HCEC 1CT (cell line): ENCODE data around the gene TTC12.
"Not testable (repeated sequence)": the region's sequence is repeated elsewhere in the genome, so short reads cannot be mapped to it uniquely, and the experiment has no call there.

Experiments used
- DNase-seq: peaks from one replicate; pipeline ENCODE4 v3.0.0-alpha.2; 2017

The TTC12 gene

GRCh38 chr11:113286009-113286408, 28.4 kb upstream of the TTC12 start:
- no peak for DNase-seq

- DNase-seq, result no peak
Measured at GRCh38 chr11:113286509-113287497, 27.6 kb upstream of the TTC12 start.

GRCh38 chr11:113287801-113288200, 26.6 kb upstream of the TTC12 start:
- DNase-seq, result no peak

- DNase-seq, result no peak
Measured at GRCh38 chr11:113288286-113288863, 26.0 kb upstream of the TTC12 start.

GRCh38 chr11:113289431-113290187, 24.8 kb upstream of the TTC12 start:
- peak; percentile 35 for DNase-seq

GRCh38 chr11:113293936-113294335, 20.4 kb upstream of the TTC12 start:
- DNase-seq, result no peak

- DNase-seq, result no peak
Measured at GRCh38 chr11:113295993-113296392, 18.4 kb upstream of the TTC12 start.

GRCh38 chr11:113296447-113297205, 17.8 kb upstream of the TTC12 start:
- DNase-seq, result no peak

- DNase-seq, result not testable (repeated sequence)
Measured at GRCh38 chr11:113298496-113298895, 15.9 kb upstream of the TTC12 start.

GRCh38 chr11:113304916-113305315, 9.5 kb upstream of the TTC12 start:
- no peak for DNase-seq

GRCh38 chr11:113305440-113306336, 8.7 kb upstream of the TTC12 start:
- DNase-seq, result peak; percentile 46

GRCh38 chr11:113308601-113309000, 5.8 kb upstream of the TTC12 start:
- DNase-seq, result no peak

- DNase-seq, result peak; percentile 41
Measured at GRCh38 chr11:113311536-113311935, 2.8 kb upstream of the TTC12 start.

- DNase-seq, result no peak
Measured at GRCh38 chr11:113313601-113314000, 782 bp upstream of the TTC12 start.

- no peak for DNase-seq
Measured at GRCh38 chr11:113314065-113314388, 356 bp upstream of the TTC12 start.

GRCh38 chr11:113315811-113316210, 1.4 kb downstream of the TTC12 start:
- DNase-seq, result no peak

- DNase-seq, result no peak
Measured at GRCh38 chr11:113316256-113316655, 1.9 kb downstream of the TTC12 start.

GRCh38 chr11:113317339-113317738, 3.0 kb downstream of the TTC12 start:
- DNase-seq, result no peak

GRCh38 chr11:113319085-113319484, 4.7 kb downstream of the TTC12 start:
- DNase-seq, result no peak

GRCh38 chr11:113322158-113322557, 7.8 kb downstream of the TTC12 start:
- DNase-seq, result no peak

- no peak for DNase-seq
Measured at GRCh38 chr11:113324250-113324649, 9.9 kb downstream of the TTC12 start.

GRCh38 chr11:113329725-113330124, 15.3 kb downstream of the TTC12 start:
- DNase-seq, result no peak
